Stimulated activated CD8-positive, alpha-beta memory T cell treated with anti-CD3 and anti-CD28 coated beads, Interleukin-4, amount 100 ng/mL, for 24 hours (primary cell): Measurements from ENCODE around the gene CHI3L2.

Experiments
- DNase-seq: peaks from one replicate; pipeline ENCODE4 v3.0.0-alpha.2; 2020; ENCODE audit warnings: low read depth

CHI3L2 gene

GRCh38 chr1:111221276-111221632 lies 6.3 kb upstream of the CHI3L2 start:
- no peak for DNase-seq

GRCh38 chr1:111221633-111222291 lies 5.8 kb upstream of the CHI3L2 start:
- DNase-seq, result no peak

GRCh38 chr1:111222308-111223125 lies 5.0 kb upstream of the CHI3L2 start:
- peak; percentile 65 for DNase-seq

- DNase-seq, result no peak
These were observed 4.3 kb upstream of the CHI3L2 start for GRCh38 chr1:111223126-111223685.

GRCh38 chr1:111225091-111225490 lies 2.4 kb upstream of the CHI3L2 start:
- no peak for DNase-seq

- no peak for DNase-seq
These were observed 1.7 kb upstream of the CHI3L2 start for GRCh38 chr1:111225717-111226400.

GRCh38 chr1:111227851-111228747 lies 586 bp downstream of the CHI3L2 start:
- DNase-seq, result no peak

- DNase-seq, result no peak
These were observed 1.2 kb downstream of the CHI3L2 start for GRCh38 chr1:111228748-111229126.

- DNase-seq, result no peak
These were observed 4.6 kb downstream of the CHI3L2 start for GRCh38 chr1:111232134-111232533.

- DNase-seq, result no peak
These were observed 6.7 kb downstream of the CHI3L2 start for GRCh38 chr1:111234258-111234657.

- DNase-seq, result no peak
These were observed 7.4 kb downstream of the CHI3L2 start for GRCh38 chr1:111234866-111235265.

GRCh38 chr1:111236379-111236778 lies 8.9 kb downstream of the CHI3L2 start:
- DNase-seq, result no peak

- DNase-seq, result no peak
These were observed 9.3 kb downstream of the CHI3L2 start for GRCh38 chr1:111236806-111237205.

- DNase-seq, result no peak
These were observed 10.7 kb downstream of the CHI3L2 start for GRCh38 chr1:111238056-111238795.

- no peak for DNase-seq
These were observed 14.3 kb downstream of the CHI3L2 start for GRCh38 chr1:111241797-111242196.

- no peak for DNase-seq
These were observed 15.5 kb downstream of the CHI3L2 start for GRCh38 chr1:111242805-111243523.

GRCh38 chr1:111247125-111247838 lies 19.8 kb downstream of the CHI3L2 start:
- no peak for DNase-seq

- no peak for DNase-seq
These were observed 22.4 kb downstream of the CHI3L2 start for GRCh38 chr1:111249960-111250359.

- no peak for DNase-seq
These were observed 24.1 kb downstream of the CHI3L2 start for GRCh38 chr1:111251570-111251969.

GRCh38 chr1:111252786-111253185 lies 25.3 kb downstream of the CHI3L2 start:
- DNase-seq, result no peak
